Measurements from ENCODE around the gene SORL1-AS1.
A peak's percentile ranks its signal among the peaks of the same experiment; 100 is the strongest.

Gene SORL1-AS1

GRCh38 chr11:121461843-121462242 lies 9.1 kb upstream of the SORL1-AS1 start:
- Histone ChIP-seq H3K27me3 (ENCODE audit: low read length) (no peaks in the 10 kb centered on the region), H3K4me1 (ENCODE audit: low read length) (peaks cover 100% of the 10 kb centered on the region), H3K36me3 (ENCODE audit: insufficient read depth, low read length) (peaks cover 4% of the 10 kb centered on the region; the same call in 1 of the 2 replicates), H3K9me2 (replicated peaks; ENCODE audit: insufficient read depth, low read length) (no peaks in the 10 kb centered on the region), H3K79me2 (ENCODE audit: low read length) (peaks cover 99% of the 10 kb centered on the region), H3K4me3 (ENCODE audit: low read length) (peak overlapping the region; percentile 45; the same call in 1 of the 2 replicates), H2AFZ (ENCODE audit: low read length) (no peak overlapping the region), H3K9ac (ENCODE audit: low read length) (peak overlapping the region; percentile 56), H4K20me1 (ENCODE audit: insufficient read depth, low read depth, low read length) (peaks cover 48% of the 10 kb centered on the region), H3K27ac (ENCODE audit: low read length) (peak overlapping the region; percentile 86), H3K4me2 (ENCODE audit: low read depth, low read length, poor library complexity, severe bottlenecking) (peak overlapping the region; percentile 64), H3K9me3 (ENCODE audit: low read length) (no peaks in the 10 kb centered on the region)
- DNase-seq: no peak

GRCh38 chr11:121460941-121461514 lies 8.3 kb upstream of the SORL1-AS1 start:
- H3K4me1 ChIP-seq (ENCODE audit: low read length): peaks cover 100% of the 10 kb centered on the region
- peaks cover 99% of the 10 kb centered on the region for H3K79me2 ChIP-seq (ENCODE audit: low read length)
- H3K9ac ChIP-seq (ENCODE audit: low read length): peak overlapping the region; percentile 56
- H3K27ac ChIP-seq (ENCODE audit: low read length): peak overlapping the region; percentile 86
- no peaks in the 10 kb centered on the region for H3K27me3 ChIP-seq (ENCODE audit: low read length)
- peaks cover 4% of the 10 kb centered on the region; the same call in 1 of the 2 replicates for H3K36me3 ChIP-seq (ENCODE audit: insufficient read depth, low read length)
- H2AFZ ChIP-seq (ENCODE audit: low read length): no peak overlapping the region
- peak overlapping the region; percentile 45; the same call in 1 of the 2 replicates for H3K4me3 ChIP-seq (ENCODE audit: low read length)
- H3K9me3 ChIP-seq (ENCODE audit: low read length): no peaks in the 10 kb centered on the region
- H4K20me1 ChIP-seq (ENCODE audit: insufficient read depth, low read depth, low read length): peaks cover 41% of the 10 kb centered on the region
- no peak for DNase-seq
- H3K9me2 ChIP-seq (replicated peaks; ENCODE audit: insufficient read depth, low read length): no peaks in the 10 kb centered on the region
- H3K4me2 ChIP-seq (ENCODE audit: low read depth, low read length, poor library complexity, severe bottlenecking): peak overlapping the region; percentile 64

GRCh38 chr11:121459413-121460017 lies 6.7 kb upstream of the SORL1-AS1 start:
- H3K36me3 ChIP-seq (ENCODE audit: insufficient read depth, low read length): peaks cover 4% of the 10 kb centered on the region; the same call in 1 of the 2 replicates
- H3K4me3 ChIP-seq (ENCODE audit: low read length): peak overlapping the region; percentile 43; the same call in 1 of the 2 replicates
- peaks cover 99% of the 10 kb centered on the region for H3K79me2 ChIP-seq (ENCODE audit: low read length)
- H3K27ac ChIP-seq (ENCODE audit: low read length): peak overlapping the region; percentile 71
- peaks cover 100% of the 10 kb centered on the region for H3K4me1 ChIP-seq (ENCODE audit: low read length)
- H3K4me2 ChIP-seq (ENCODE audit: low read depth, low read length, poor library complexity, severe bottlenecking): peak overlapping the region; percentile 97
- DNase-seq: no peak
- H3K27me3 ChIP-seq (ENCODE audit: low read length): no peaks in the 10 kb centered on the region
- peak overlapping the region; percentile 45 for H3K9ac ChIP-seq (ENCODE audit: low read length)
- no peaks in the 10 kb centered on the region for H3K9me3 ChIP-seq (ENCODE audit: low read length)
- peaks cover 33% of the 10 kb centered on the region; the same call in 1 of the 2 replicates for H4K20me1 ChIP-seq (ENCODE audit: insufficient read depth, low read depth, low read length)
- no peaks in the 10 kb centered on the region for H3K9me2 ChIP-seq (replicated peaks; ENCODE audit: insufficient read depth, low read length)
- no peak overlapping the region for H2AFZ ChIP-seq (ENCODE audit: low read length)

GRCh38 chr11:121458551-121458950 lies 5.8 kb upstream of the SORL1-AS1 start:
- Histone ChIP-seq H3K79me2 (ENCODE audit: low read length) (peaks cover 99% of the 10 kb centered on the region), H3K4me3 (ENCODE audit: low read length) (no peak overlapping the region), H3K9me3 (ENCODE audit: low read length) (no peaks in the 10 kb centered on the region), H3K4me1 (ENCODE audit: low read length) (peaks cover 100% of the 10 kb centered on the region), H4K20me1 (ENCODE audit: insufficient read depth, low read depth, low read length) (peaks cover 23% of the 10 kb centered on the region; the same call in 1 of the 2 replicates), H3K27me3 (ENCODE audit: low read length) (no peaks in the 10 kb centered on the region), H3K9ac (ENCODE audit: low read length) (no peak overlapping the region), H3K27ac (ENCODE audit: low read length) (peak overlapping the region; percentile 99; the same call in 1 of the 2 replicates), H2AFZ (ENCODE audit: low read length) (no peak overlapping the region), H3K9me2 (replicated peaks; ENCODE audit: insufficient read depth, low read length) (no peaks in the 10 kb centered on the region), H3K4me2 (ENCODE audit: low read depth, low read length, poor library complexity, severe bottlenecking) (peak overlapping the region; percentile 97), H3K36me3 (ENCODE audit: insufficient read depth, low read length) (peaks cover 4% of the 10 kb centered on the region; the same call in 1 of the 2 replicates)
- DNase-seq: no peak

GRCh38 chr11:121456816-121457431 lies 4.2 kb upstream of the SORL1-AS1 start:
- Histone ChIP-seq H3K4me1 (ENCODE audit: low read length) (peaks cover 88% of the 10 kb centered on the region), H3K27ac (ENCODE audit: low read length) (peak overlapping the region; percentile 99), H3K79me2 (ENCODE audit: low read length) (peaks cover 97% of the 10 kb centered on the region), H3K4me3 (ENCODE audit: low read length) (peak overlapping the region; percentile 46; the same call in 1 of the 2 replicates), H3K27me3 (ENCODE audit: low read length) (no peaks in the 10 kb centered on the region), H3K9me3 (ENCODE audit: low read length) (no peaks in the 10 kb centered on the region), H3K9ac (ENCODE audit: low read length) (peak overlapping the region; percentile 90), H2AFZ (ENCODE audit: low read length) (no peak overlapping the region), H3K36me3 (ENCODE audit: insufficient read depth, low read length) (peaks cover 9% of the 10 kb centered on the region), H4K20me1 (ENCODE audit: insufficient read depth, low read depth, low read length) (peaks cover 12% of the 10 kb centered on the region; the same call in 1 of the 2 replicates), H3K9me2 (replicated peaks; ENCODE audit: insufficient read depth, low read length) (no peaks in the 10 kb centered on the region), H3K4me2 (ENCODE audit: low read depth, low read length, poor library complexity, severe bottlenecking) (peak overlapping the region; percentile 97)
- DNase-seq: no peak

- Histone ChIP-seq H3K36me3 (ENCODE audit: insufficient read depth, low read length) (peaks cover 9% of the 10 kb centered on the region), H3K4me3 (ENCODE audit: low read length) (peak overlapping the region; percentile 46; the same call in 1 of the 2 replicates), H3K4me2 (ENCODE audit: low read depth, low read length, poor library complexity, severe bottlenecking) (peak overlapping the region; percentile 97), H3K9me3 (ENCODE audit: low read length) (no peaks in the 10 kb centered on the region), H3K27me3 (ENCODE audit: low read length) (no peaks in the 10 kb centered on the region), H3K27ac (ENCODE audit: low read length) (peak overlapping the region; percentile 99), H3K9ac (ENCODE audit: low read length) (peak overlapping the region; percentile 90), H3K9me2 (replicated peaks; ENCODE audit: insufficient read depth, low read length) (no peaks in the 10 kb centered on the region), H3K79me2 (ENCODE audit: low read length) (peaks cover 97% of the 10 kb centered on the region), H3K4me1 (ENCODE audit: low read length) (peaks cover 87% of the 10 kb centered on the region), H4K20me1 (ENCODE audit: insufficient read depth, low read depth, low read length) (peaks cover 8% of the 10 kb centered on the region; the same call in 1 of the 2 replicates), H2AFZ (ENCODE audit: low read length) (no peak overlapping the region)
- DNase-seq: no peak
Measured at GRCh38 chr11:121456151-121456550, 3.4 kb upstream of the SORL1-AS1 start.

- peak overlapping the region; percentile 90 for H3K9ac ChIP-seq (ENCODE audit: low read length)
- no peak overlapping the region for H2AFZ ChIP-seq (ENCODE audit: low read length)
- no peak for DNase-seq
- H3K4me3 ChIP-seq (ENCODE audit: low read length): peak overlapping the region; percentile 82
- peaks cover 87% of the 10 kb centered on the region for H3K4me1 ChIP-seq (ENCODE audit: low read length)
- no peaks in the 10 kb centered on the region for H3K9me3 ChIP-seq (ENCODE audit: low read length)
- H3K36me3 ChIP-seq (ENCODE audit: insufficient read depth, low read length): peaks cover 9% of the 10 kb centered on the region
- peak overlapping the region; percentile 97 for H3K4me2 ChIP-seq (ENCODE audit: low read depth, low read length, poor library complexity, severe bottlenecking)
- H4K20me1 ChIP-seq (ENCODE audit: insufficient read depth, low read depth, low read length): peaks cover 7% of the 10 kb centered on the region; the same call in 1 of the 2 replicates
- H3K79me2 ChIP-seq (ENCODE audit: low read length): peaks cover 96% of the 10 kb centered on the region
- H3K9me2 ChIP-seq (replicated peaks; ENCODE audit: insufficient read depth, low read length): no peaks in the 10 kb centered on the region
- H3K27me3 ChIP-seq (ENCODE audit: low read length): no peaks in the 10 kb centered on the region
- peak overlapping the region; percentile 99 for H3K27ac ChIP-seq (ENCODE audit: low read length)
Measured at GRCh38 chr11:121455115-121455514, 2.3 kb upstream of the SORL1-AS1 start.

Data from Karpas-422 (cell line).